Stimulated activated CD4-positive, alpha-beta T cell treated with anti-CD3 and anti-CD28 coated beads, TNF-alpha, amount 100 ng/mL, for 1 hour (primary cell): ENCODE measurements around the gene MEF2D.

ENCODE experiments used
- DNase-seq, 3 donors: peaks; one replicate each; pipeline ENCODE4 v3.0.0-alpha.2; 2020; ENCODE audit warnings: low read depth in 3 of 3, low spot score in 1 of 3

Gene MEF2D

GRCh38 chr1:156471496-156472490 lies 28.8 kb downstream of the MEF2D start:
- DNase-seq: no peak

GRCh38 chr1:156470473-156470872 lies 30.1 kb downstream of the MEF2D start:
- DNase-seq: no peak

- DNase-seq: no peak
Measured at GRCh38 chr1:156468693-156469345, 31.8 kb downstream of the MEF2D start.

- no peak for DNase-seq
Measured at GRCh38 chr1:156467906-156468305, 32.7 kb downstream of the MEF2D start.

- DNase-seq: no peak
Measured at GRCh38 chr1:156467385-156467784, 33.2 kb downstream of the MEF2D start.

- no peak for DNase-seq
Measured at GRCh38 chr1:156465747-156466365, 34.7 kb downstream of the MEF2D start.

- no peak for DNase-seq
Measured at GRCh38 chr1:156464825-156465452, 35.6 kb downstream of the MEF2D start.

- no peak for DNase-seq
Measured at GRCh38 chr1:156464335-156464734, 36.2 kb downstream of the MEF2D start.

- DNase-seq: no peak
Measured at GRCh38 chr1:156463874-156464273, 36.7 kb downstream of the MEF2D start.

GRCh38 chr1:156462954-156463795 lies 37.4 kb downstream of the MEF2D start:
- no peak for DNase-seq

- no peak for DNase-seq
Measured at GRCh38 chr1:156461781-156462647, 38.6 kb downstream of the MEF2D start.

GRCh38 chr1:156461109-156461508 lies 39.5 kb downstream of the MEF2D start:
- no peak for DNase-seq

GRCh38 chr1:156460525-156460924 lies 40.0 kb downstream of the MEF2D start:
- DNase-seq: no peak

GRCh38 chr1:156458181-156458503 lies 42.4 kb downstream of the MEF2D start:
- no peak for DNase-seq

- DNase-seq: peak; percentile 90 to 97 (median 94)
Measured at GRCh38 chr1:156456625-156457465, 43.7 kb downstream of the MEF2D start.

- no peak for DNase-seq
Measured at GRCh38 chr1:156455362-156455761, 45.2 kb downstream of the MEF2D start.

GRCh38 chr1:156452907-156453306 lies 47.7 kb downstream of the MEF2D start:
- DNase-seq: no peak

GRCh38 chr1:156451505-156452160 lies 48.9 kb downstream of the MEF2D start:
- no peak for DNase-seq
